ENCODE measurements around the gene FLNC. TPM values are rescaled to one million over a fixed set of nuclear protein-coding genes. Genes with fewer than 3 reads are reported as not detected.

Gene FLNC
- total and polyA plus RNA-seq, 2 donors (not counting 1 experiment from before 2014, with no cell fraction given): 0.01 TPM; not detected in 1

DNA sequence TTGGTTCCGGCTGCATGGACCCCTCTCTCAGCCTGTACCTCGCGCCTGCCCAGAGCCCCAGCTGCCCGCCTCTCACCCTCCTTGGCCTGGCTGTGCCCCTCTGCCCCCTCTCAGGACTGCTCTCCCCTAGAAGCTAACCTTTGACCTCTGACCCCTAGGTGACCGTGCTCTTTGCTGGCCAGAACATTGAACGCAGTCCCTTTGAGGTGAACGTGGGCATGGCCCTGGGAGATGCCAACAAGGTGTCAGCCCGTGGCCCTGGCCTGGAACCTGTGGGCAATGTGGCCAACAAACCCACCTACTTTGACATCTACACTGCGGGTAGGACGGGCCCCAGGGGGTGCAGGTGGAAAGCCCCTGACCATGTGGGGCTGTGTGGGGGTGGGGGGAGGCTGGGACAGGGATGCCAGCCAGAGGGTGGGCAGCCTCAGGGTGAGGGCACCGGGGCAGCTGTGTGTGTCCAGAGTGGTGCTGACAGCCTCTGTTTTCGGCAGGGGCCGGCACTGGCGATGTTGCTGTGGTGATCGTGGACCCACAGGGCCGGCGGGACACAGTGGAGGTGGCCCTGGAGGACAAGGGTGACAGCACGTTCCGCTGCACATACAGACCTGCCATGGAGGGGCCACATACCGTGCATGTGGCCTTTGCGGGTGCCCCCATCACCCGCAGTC lies 8.0 kb downstream of the FLNC start:
- ATAC-seq (ENCODE audit: low read depth) (no peak), DNase-seq (no peak)
- no peak overlapping the region for H2AFZ ChIP-seq (ENCODE audit: insufficient read depth, low read depth, low read length, poor library complexity, severe bottlenecking)
- Mint-ChIP-seq H3K9me3 (ENCODE audit: insufficient read depth) (no peaks in the 10 kb centered on the region), H3K27me3 (peaks cover 5% of the 10 kb centered on the region), H3K4me1 (peaks cover 4% of the 10 kb centered on the region), H3K4me3 (no peak overlapping the region), H3K27ac (no peak overlapping the region)
- 90% methylated on average over 20 of the region's 22 CpGs for WGBS (ENCODE audit: insufficient coverage)
- no peak overlapping the region for H3K9ac ChIP-seq (ENCODE audit: low read length)
- H3K27ac ChIP-seq (ENCODE audit: low read length in 2 of 2): no peak overlapping the region
- H3K4me3 ChIP-seq (ENCODE audit: control extremely low read depth in 1 of 5, extremely low read depth in 1 of 5, insufficient read depth in 1 of 5, low read depth in 2 of 5, low read length in 4 of 5): no peak overlapping the region
- H3K36me3 ChIP-seq (replicated peaks in 1 of 2; ENCODE audit: control extremely low read depth in 1 of 2, control insufficient read depth in 1 of 2, extremely low read depth in 1 of 2, insufficient read depth in 2 of 2, low read length in 1 of 2): no peaks in the 10 kb centered on the region
- TF ChIP-seq, protein P1, sequence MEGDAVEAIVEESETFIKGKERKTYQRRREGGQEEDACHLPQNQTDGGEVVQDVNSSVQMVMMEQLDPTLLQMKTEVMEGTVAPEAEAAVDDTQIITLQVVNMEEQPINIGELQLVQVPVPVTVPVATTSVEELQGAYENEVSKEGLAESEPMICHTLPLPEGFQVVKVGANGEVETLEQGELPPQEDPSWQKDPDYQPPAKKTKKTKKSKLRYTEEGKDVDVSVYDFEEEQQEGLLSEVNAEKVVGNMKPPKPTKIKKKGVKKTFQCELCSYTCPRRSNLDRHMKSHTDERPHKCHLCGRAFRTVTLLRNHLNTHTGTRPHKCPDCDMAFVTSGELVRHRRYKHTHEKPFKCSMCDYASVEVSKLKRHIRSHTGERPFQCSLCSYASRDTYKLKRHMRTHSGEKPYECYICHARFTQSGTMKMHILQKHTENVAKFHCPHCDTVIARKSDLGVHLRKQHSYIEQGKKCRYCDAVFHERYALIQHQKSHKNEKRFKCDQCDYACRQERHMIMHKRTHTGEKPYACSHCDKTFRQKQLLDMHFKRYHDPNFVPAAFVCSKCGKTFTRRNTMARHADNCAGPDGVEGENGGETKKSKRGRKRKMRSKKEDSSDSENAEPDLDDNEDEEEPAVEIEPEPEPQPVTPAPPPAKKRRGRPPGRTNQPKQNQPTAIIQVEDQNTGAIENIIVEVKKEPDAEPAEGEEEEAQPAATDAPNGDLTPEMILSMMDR (IDR thresholded peaks at IDR 0.05): no peak
- no peak for TF ChIP-seq EZH2 (IDR thresholded peaks at IDR 0.05; ENCODE audit: borderline replicate concordance, insufficient read depth, low read depth, low read length, poor library complexity, severe bottlenecking)
- intact Hi-C loops (cut with micrococcal nuclease): no loop called here
- no peaks in the 10 kb centered on the region for H3K79me2 ChIP-seq (ENCODE audit: control insufficient read depth, insufficient read depth, low read length)
- H3K4me2 ChIP-seq (replicated peaks; ENCODE audit: low read depth, low read length, poor library complexity, severe bottlenecking): no peak overlapping the region
- H3K9me3 ChIP-seq (ENCODE audit: control extremely low read depth in 1 of 3, control insufficient read depth in 2 of 3, insufficient read depth in 1 of 3, low read length in 2 of 3): no peaks in the 10 kb centered on the region
- ChIA-PET CTCF (no interaction called here), POLR2A (no interaction called here)
- peaks cover 0 to 11% of the 10 kb centered on the region in 2 donors for H3K4me1 ChIP-seq (ENCODE audit: control insufficient read depth in 2 of 2, insufficient read depth in 2 of 2, low read length in 2 of 2)
- no peaks in the 10 kb centered on the region for H4K20me1 ChIP-seq (ENCODE audit: control insufficient read depth, insufficient read depth, low read length, poor library complexity, severe bottlenecking)
- H3K27me3 ChIP-seq (replicated peaks in 1 of 4; ENCODE audit: control extremely low read depth in 1 of 4, control insufficient read depth in 3 of 4, insufficient read depth in 4 of 4, low read length in 3 of 4): no peaks in the 10 kb centered on the region

DNA sequence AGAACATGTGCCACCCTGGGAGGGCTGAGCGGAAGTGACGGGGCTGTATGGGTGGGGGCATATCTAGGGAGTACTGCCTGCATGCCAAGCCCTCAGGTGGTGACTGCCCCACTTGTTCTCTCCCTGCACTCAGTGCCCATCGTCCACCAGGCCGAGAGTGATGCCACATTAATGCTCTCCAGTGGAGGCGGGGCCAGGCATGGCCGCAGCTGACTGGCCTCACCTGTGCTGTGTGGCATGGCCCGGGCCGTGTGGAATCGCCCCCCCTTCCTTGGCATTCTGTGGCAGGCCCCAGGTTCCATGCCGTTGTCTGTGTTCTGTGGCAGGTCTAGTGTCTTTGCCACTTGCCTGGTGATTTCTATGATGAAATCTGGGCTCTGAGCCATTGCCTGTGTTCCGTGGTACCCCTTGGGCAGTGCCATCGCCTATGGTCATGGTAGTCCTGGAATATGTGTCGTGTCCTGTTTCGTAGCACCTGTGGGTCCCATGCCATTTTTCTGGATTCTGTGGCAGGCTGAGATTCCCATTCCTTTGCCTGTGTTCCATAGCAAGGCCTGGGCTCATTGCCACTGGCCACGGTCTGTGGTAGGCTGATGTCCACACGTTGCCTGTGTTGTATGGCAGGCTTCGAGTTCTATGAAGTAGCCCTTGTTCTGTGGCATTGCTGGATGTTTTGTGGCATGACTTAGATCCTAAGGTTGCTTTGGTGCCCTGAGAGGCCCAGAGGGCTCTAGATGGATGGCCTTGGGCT lies 8.9 kb downstream of the FLNC start:
- Histone ChIP-seq H3K4me2 (replicated peaks; ENCODE audit: low read depth, low read length, poor library complexity, severe bottlenecking) (no peak overlapping the region), H3K9me3 (ENCODE audit: control extremely low read depth in 1 of 3, control insufficient read depth in 2 of 3, insufficient read depth in 1 of 3, low read length in 2 of 3) (no peaks in the 10 kb centered on the region), H4K20me1 (ENCODE audit: control insufficient read depth, insufficient read depth, low read length, poor library complexity, severe bottlenecking) (no peaks in the 10 kb centered on the region), H2AFZ (ENCODE audit: insufficient read depth, low read depth, low read length, poor library complexity, severe bottlenecking) (no peak overlapping the region), H3K4me3 (ENCODE audit: control extremely low read depth in 1 of 5, extremely low read depth in 1 of 5, insufficient read depth in 1 of 5, low read depth in 2 of 5, low read length in 4 of 5) (no peak overlapping the region), H3K79me2 (ENCODE audit: control insufficient read depth, insufficient read depth, low read length) (no peaks in the 10 kb centered on the region), H3K9ac (ENCODE audit: low read length) (no peak overlapping the region), H3K27ac (ENCODE audit: low read length in 2 of 2) (no peak overlapping the region), H3K36me3 (replicated peaks in 1 of 2; ENCODE audit: control extremely low read depth in 1 of 2, control insufficient read depth in 1 of 2, extremely low read depth in 1 of 2, insufficient read depth in 2 of 2, low read length in 1 of 2) (no peaks in the 10 kb centered on the region), H3K27me3 (replicated peaks in 1 of 4; ENCODE audit: control extremely low read depth in 1 of 4, control insufficient read depth in 3 of 4, insufficient read depth in 4 of 4, low read length in 3 of 4) (no peaks in the 10 kb centered on the region), H3K4me1 (ENCODE audit: control insufficient read depth in 2 of 2, insufficient read depth in 2 of 2, low read length in 2 of 2) (peaks cover 0 to 11% of the 10 kb centered on the region in 2 donors)
- no peak for TF ChIP-seq EZH2 (IDR thresholded peaks at IDR 0.05; ENCODE audit: borderline replicate concordance, insufficient read depth, low read depth, low read length, poor library complexity, severe bottlenecking)
- TF ChIP-seq, protein P1 (IDR thresholded peaks at IDR 0.05): no peak
- ATAC-seq (ENCODE audit: low read depth): no peak
- Mint-ChIP-seq H3K4me1 (peaks cover 4% of the 10 kb centered on the region), H3K27me3 (peaks cover 5% of the 10 kb centered on the region), H3K27ac (no peak overlapping the region), H3K9me3 (ENCODE audit: insufficient read depth) (no peaks in the 10 kb centered on the region), H3K4me3 (no peak overlapping the region)
- no peak for DNase-seq
- intact Hi-C loops (cut with micrococcal nuclease): no loop called here
- 92% methylated on average over 13 of the region's 17 CpGs for WGBS (ENCODE audit: insufficient coverage)
- ChIA-PET CTCF (no interaction called here), POLR2A (no interaction called here)

Measured in B cell (primary cell).